Thymus (tissue), 11 donors: ENCODE measurements around the gene POTEJ. TPM values are rescaled to one million over a fixed set of nuclear protein-coding genes. Genes with fewer than 3 reads are reported as not detected.
"Not testable (repeated sequence)": the region's sequence is repeated elsewhere in the genome, so short reads cannot be mapped to it uniquely, and the experiment has no call there.

Source experiments
- DNase-seq, 9 donors: peaks; one replicate each; pipeline ENCODE4 v3.0.0-alpha.2; 2013; ENCODE audit warnings: low spot score in 9 of 9, low read depth in 6 of 9, missing footprints in 1 of 9
- H3K27ac ChIP-seq, 2 donors: one replicate each; pipeline ENCODE4 v1.5.1; 2013; ENCODE audit warnings: control low read depth in 1 of 2, low read depth in 1 of 2, low read length in 1 of 2, mild to moderate bottlenecking in 1 of 2, moderate library complexity in 1 of 2
- H3K27me3 ChIP-seq, 2 donors: one replicate each; pipeline ENCODE4 v1.5.1; 2013; ENCODE audit warnings: low read length in 1 of 2; ENCODE audit not compliant: control insufficient read depth in 2 of 2, insufficient read depth in 1 of 2
- H3K36me3 ChIP-seq, 2 donors: one replicate each; pipeline ENCODE4 v1.5.1; 2013; ENCODE audit warnings: low read length in 1 of 2, mild to moderate bottlenecking in 1 of 2, moderate library complexity in 1 of 2; ENCODE audit not compliant: control insufficient read depth in 2 of 2, insufficient read depth in 2 of 2
- H3K4me1 ChIP-seq, 2 donors: one replicate each; pipeline ENCODE4 v1.5.1; 2013; ENCODE audit warnings: low read length in 2 of 2; ENCODE audit not compliant: control insufficient read depth in 2 of 2, insufficient read depth in 2 of 2
- H3K4me3 ChIP-seq, 2 donors: one replicate each; pipeline ENCODE4 v1.5.1; 2013; ENCODE audit warnings: low read length in 2 of 2, control low read depth in 1 of 2, mild to moderate bottlenecking in 1 of 2
- H3K9me3 ChIP-seq, 2 donors: one replicate each; pipeline ENCODE4 v1.5.1; 2013; ENCODE audit warnings: low read length in 1 of 2, mild to moderate bottlenecking in 1 of 2; ENCODE audit not compliant: control insufficient read depth in 2 of 2, insufficient read depth in 1 of 2
- WGBS: extraction: QIAGEN DNeasy Blood & Tissue Kit; methylation state at CpG from one replicate; pipeline ENCODE4 v1.1.7; 2013; 5-methylcytosine and 5-hydroxymethylcytosine counted together
- polyA plus RNA-seq: library from polyadenylated mRNA; stranded (reverse); fragments of 200-250 nt; gene quantifications from one replicate; pipeline ENCODE4 v1.2.3, GENCODE V29; 2013
- total RNA-seq: library from RNA; stranded (reverse); fragments of 120-200 nt; gene quantifications from one replicate; pipeline ENCODE4 v1.2.4, GENCODE V29; 2013
- donor health status: healthy.

Gene POTEJ
- total and polyA plus RNA-seq, 2 donors, result 0.02 to 0.09 TPM

- 74% methylated on average over 3 of the region's 3 CpGs for WGBS
- not testable (repeated sequence) for DNase-seq, H3K4me3 ChIP-seq, H3K27me3 ChIP-seq, H3K4me1 ChIP-seq, H3K9me3 ChIP-seq, H3K27ac ChIP-seq, H3K36me3 ChIP-seq
Measured at GRCh38 chr2:130703250-130703649, 92.0 kb downstream of the POTEJ start.

Other genes with a start within 250 kb of the POTEJ start
- 0.14 TPM for gene POTEI, start 102.1 kb upstream of the POTEJ start, total RNA-seq
- gene POTEI, start 102.1 kb upstream of the POTEJ start, polyA plus RNA-seq, result 0.14 TPM
- gene CFC1B, start 90.2 kb upstream of the POTEJ start, total RNA-seq, result 0.66 TPM
- not detected for gene CFC1B, start 90.2 kb upstream of the POTEJ start, polyA plus RNA-seq
- gene CFC1, start 11.9 kb upstream of the POTEJ start, total RNA-seq, result 11.4 TPM
- gene CFC1, start 11.9 kb upstream of the POTEJ start, polyA plus RNA-seq, result 2.6 TPM
- not detected for gene GPR148, start 117.6 kb downstream of the POTEJ start, total RNA-seq
- 0.05 TPM for gene GPR148, start 117.6 kb downstream of the POTEJ start, polyA plus RNA-seq
- under 0.01 TPM for gene AMER3, start 144.1 kb downstream of the POTEJ start, total RNA-seq
- gene AMER3, start 144.1 kb downstream of the POTEJ start, polyA plus RNA-seq, result 0.02 TPM
- 2.9 TPM for gene ARHGEF4, start 225.5 kb downstream of the POTEJ start, total RNA-seq
- gene ARHGEF4, start 225.5 kb downstream of the POTEJ start, polyA plus RNA-seq, result 6.5 TPM